SK-MEL-5 (cell line): ENCODE measurements around the gene SLC9A3. TPM values are rescaled to one million over a fixed set of nuclear protein-coding genes. Genes with fewer than 3 reads are reported as not detected.

Source experiments
- DNase-seq: peaks from one replicate; pipeline ENCODE4 v3.0.0-alpha.2; 2016; ENCODE audit warnings: low read depth, low spot score
- in situ Hi-C: cut with HindIII; loops from 2 replicates; pipeline ENCODE4 v1.10.0; 2016; ENCODE audit warnings: low sequenced_read_pairs, high pct_unique_total_duplicates, low pct_unique_long_range_greater_than_20kb
- total RNA-seq: library from RNA; depleted of rRNA; stranded (reverse); fragments of >200 nt; shearing (Covaris generic); gene quantifications from 2 replicates; pipeline ENCODE4 v1.2.3, GENCODE V29; 2014

SLC9A3 gene
- total RNA-seq, 1 experiment from 2014 or later, result 3.3 TPM

DNA sequence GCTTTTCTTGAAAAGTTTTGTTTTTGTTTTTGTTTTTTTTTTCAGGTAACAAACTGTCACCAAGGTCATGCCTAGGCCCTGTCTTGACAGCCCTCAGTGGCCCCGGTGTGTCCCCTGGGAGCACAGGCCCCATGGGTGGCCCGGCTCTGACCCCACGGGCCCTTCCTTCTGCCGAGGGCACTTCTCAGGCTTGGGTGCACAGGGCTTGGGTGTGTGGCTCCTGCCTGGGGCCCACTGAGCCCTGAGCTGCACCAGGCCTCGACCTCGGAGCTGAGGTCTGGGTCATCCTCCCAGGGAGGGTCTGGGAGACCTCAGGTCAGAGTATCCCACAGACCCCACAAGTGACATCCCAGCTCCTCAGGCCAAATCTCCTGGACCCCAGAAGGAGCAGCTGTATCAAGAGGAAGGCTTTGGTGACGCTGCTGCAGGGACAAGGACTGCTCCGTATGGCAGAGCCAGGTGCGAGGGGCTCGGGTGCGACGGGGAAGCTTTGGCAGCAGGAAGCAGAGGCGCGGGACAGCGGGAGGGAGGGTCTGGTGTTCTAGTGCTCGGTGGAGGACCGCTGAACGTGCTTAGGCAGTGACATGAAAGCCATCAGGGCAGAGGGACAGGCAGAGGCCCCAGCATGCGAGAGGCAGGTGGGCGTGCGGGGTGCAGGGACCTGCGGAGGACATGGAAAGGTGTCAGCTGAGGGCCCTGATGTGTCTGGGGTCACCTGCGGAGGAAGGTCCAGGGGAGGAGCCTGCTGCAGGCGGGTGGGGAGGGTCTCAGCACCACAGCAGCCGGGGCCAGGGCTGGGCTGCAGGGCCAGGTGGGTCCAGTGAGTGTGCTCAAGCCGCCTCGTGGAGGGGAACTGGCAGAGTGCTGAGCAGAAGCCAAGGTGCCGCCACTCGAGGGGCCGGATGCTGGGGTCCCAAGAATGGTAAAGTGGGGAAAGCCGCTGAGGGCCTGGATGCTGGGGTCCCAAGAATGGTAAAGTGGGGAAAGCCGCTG lies 18.4 kb upstream of the SLC9A3 start:
- in situ Hi-C loops, result no loop called here
- DNase-seq, result no peak

DNA sequence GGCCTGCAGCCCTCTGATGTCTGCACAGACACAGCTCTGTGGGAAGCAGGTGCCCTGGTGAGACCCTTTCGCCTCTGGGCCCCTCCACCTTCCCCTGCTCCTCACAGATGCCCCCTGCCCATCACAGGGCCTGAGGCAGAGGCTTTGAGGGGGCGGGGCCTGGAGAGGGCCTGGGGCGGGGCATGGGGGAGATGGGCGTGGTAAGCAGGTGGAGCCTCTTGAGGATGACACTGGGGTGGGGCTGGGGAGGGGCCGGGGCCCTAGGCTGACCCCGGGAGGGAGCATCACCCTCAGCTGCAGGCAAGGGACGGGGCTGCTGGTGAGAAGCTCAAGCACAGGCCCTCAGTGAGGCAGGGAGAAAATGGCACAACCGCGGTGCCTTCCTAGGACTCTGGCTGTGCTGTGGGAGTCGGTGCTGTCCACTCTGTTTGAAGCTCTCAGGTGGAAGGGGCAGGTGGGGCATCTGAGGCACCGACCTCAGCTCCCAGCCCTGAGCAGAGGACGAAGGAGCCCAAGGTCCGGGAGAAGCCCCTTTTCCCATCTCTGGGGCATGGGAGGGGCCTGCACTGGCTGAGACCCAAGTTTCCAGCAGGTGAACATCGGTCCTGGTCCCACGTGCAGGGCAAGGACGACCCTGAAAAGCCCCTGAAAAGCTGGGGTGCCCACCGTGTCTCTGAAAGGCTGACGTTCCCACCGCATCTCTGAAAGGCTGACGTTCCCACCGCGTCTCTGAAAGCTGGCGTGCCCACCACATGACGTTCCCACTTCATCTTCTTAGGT lies 17.5 kb upstream of the SLC9A3 start:
- DNase-seq, result no peak
- in situ Hi-C loops, result no loop called here

- in situ Hi-C loops, result no loop called here
- no peak for DNase-seq
Measured at GRCh38 chr5:540906-541538, 16.8 kb upstream of the SLC9A3 start.

DNA sequence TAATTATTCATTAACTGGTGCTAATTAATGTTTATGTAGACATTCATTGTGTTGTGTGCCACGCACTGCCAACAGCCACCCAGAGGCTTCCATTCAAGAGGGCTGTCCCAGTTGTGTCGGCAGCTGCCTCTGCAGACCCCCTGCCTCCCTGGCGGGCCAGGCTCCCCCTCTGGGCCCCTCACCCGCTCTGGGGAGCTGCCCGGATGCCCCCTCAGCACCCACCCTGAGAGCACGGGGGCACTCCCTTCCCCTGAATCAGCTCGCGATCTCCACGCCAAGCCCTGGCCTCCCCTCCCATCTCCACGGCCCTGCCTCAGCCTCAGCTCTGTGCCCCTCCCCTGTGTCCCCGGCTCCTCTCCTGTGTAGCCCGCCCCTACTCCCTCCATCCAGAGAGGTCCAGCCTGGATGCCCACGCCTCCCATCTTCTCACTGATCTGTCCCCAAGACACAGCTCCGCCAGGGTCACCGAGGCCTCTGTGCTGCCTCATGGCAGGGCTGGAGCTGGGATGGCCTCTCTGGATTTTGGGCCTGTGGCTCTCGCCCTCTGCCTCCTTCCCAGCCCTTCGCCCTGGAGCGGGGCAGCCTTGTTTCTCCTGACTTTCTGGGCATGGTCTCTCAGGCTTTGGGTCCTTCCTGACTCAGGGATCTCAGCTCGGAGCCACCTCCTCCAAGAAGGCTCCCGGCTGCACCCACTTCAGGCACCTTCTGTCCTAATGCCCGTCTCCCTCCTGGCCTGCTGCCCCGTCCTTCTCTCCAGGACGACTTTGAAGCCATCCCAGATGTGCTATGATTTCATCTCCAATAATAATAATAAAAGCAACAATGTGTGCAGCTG lies 16.0 kb upstream of the SLC9A3 start:
- in situ Hi-C loops, result no loop called here
- no peak for DNase-seq

DNA sequence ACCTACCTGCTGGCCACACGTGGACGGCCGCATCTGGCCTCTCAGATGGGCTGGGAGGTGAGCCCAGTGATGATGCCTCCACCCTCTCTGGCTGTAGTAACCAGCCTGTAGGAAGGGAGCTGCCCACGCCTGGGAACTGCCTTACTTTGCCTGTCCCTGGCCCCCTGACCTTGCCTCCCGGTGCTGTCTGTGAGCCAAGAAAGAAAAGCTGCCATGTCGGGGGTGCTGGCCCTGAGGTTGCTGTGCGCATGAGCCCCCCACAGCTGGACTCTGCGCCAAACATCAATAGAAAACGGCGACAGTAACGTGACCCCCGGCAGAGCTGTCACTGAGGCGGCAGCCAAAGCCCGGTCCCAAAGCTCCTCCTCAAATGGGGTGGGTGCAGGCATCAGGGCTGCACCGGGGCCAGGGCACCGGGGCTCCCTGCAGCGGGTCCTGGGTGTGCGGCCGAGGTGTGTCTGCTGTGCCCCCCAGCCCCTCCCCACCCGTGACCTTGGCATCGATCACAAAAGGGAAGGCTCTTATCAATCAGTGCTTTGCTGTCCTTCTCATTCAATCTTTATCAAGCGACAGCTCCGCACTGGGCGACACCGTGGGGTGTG lies 15.3 kb upstream of the SLC9A3 start:
- in situ Hi-C loops, result no loop called here
- no peak for DNase-seq

DNA sequence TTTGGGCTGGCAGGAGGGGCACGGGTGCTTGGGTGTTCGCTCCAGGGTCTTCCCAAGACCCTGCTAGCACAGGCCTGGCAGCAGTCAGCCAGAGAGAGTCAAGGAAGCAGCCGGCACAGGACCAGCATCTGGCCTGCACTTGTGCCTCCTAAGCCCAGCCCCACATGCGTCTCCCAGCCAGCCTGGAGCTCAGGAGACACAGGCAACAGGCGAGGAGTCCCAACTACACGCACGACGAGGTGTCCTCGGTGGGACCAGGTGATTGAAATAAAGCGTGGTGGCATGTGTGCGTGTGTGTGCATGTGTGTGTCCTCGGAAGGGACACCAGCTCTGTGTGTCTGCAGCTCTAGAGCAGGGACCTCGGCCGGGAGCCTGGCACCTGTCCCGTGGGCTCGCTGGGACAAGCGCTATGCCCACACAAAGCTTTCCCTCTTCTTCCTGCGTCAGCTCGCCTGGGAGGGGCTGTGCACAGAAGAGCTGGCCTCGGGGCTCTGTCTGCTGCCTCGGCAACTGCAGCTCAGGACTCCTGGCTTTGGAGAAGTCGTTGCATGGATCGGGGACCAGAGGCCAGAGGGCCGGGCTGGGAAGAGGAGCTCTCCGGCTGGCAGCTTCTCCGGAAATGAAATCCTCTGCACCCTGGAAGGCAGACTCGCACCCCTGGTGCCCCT lies 14.7 kb upstream of the SLC9A3 start:
- no peak for DNase-seq
- in situ Hi-C loops, result no loop called here

- DNase-seq, result no peak
- in situ Hi-C loops, result no loop called here
Measured at GRCh38 chr5:538271-538771, 14.1 kb upstream of the SLC9A3 start.

DNA sequence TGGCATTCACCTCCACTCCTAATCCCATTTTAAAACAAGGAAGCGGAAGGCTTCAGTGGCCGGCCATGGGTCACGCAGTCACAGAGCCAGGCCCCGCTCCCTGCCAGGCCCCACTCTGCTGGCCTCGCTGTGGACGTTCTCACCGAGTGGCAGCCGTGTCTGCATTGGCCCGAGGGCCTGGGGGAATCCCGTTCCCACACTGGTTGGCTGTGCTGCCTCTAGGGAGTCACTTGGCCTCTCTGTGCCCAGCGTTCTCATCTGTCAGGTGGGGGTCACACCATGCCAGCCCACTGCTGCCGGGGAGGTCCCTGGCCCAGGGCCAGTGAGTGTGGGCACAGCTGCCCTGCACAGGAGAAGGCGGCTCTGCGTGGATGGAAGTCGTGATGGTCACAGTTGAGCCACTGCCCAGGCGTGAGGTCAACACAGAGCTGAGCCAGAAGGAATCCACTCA lies 13.4 kb upstream of the SLC9A3 start:
- no peak for DNase-seq
- in situ Hi-C loops, result no loop called here

DNA sequence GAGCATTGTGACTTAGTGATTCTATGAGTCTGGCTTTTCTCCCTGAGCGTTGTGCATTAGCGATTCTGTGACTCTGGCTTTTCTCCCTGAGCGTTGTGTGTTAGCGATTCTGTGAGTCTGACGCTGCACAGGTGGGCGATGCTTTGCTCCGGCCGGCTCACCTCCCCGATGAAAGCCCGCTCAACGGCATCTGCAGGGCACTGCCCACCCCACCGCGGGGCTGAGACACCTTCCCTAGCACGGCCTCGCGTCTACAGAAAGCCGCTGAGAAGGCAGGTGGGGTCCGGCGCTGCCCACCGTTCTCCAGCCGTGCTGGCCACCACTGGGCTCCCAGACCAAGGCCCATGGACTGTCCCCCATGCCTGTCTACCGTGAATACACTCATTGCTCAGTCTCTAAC lies 12.8 kb upstream of the SLC9A3 start:
- in situ Hi-C loops, result no loop called here
- no peak for DNase-seq

DNA sequence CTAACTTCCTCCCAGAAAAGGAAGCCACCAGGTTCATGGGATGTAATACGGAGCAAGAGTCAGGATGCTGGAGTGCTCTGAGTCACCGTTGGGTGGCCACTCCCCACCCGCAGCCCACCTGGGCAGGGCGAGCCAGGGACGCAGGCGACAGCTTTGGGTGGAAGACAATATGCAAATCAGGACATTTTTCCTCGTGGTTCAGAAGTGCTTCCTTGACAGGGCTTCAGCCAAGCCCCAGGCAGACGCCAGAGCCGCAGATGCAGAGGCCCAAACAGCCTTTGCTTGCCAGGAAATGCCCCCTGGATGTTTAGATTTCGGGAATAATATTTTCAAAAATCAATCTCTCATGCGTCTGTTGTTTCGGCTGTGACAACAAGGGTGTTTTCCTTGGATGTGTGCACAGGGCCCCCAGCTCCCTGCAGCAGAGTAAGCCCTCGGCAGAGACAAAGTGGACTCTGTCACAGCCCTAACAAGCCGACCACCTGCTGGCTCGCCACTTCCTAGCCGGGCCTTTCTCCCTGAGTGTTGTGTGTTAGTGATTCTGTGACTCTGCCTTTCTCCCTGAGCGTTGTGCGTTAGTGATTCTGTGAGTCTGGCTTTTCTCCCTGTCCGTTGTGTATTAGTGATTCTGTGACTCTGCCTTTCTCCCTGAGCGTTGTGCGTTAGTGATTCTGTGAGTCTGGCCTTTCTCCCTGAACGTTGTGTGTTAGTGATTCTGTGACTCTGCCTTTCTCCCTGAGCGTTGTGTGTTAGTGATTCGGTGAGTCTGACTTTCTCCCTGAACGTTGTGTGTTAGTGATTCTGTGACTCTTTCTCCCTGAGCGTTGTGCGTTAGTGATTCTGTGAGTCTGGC lies 11.8 kb upstream of the SLC9A3 start:
- in situ Hi-C loops, result no loop called here
- no peak for DNase-seq

- in situ Hi-C loops, result no loop called here
- DNase-seq, result no peak
Measured at GRCh38 chr5:534743-535671, 10.8 kb upstream of the SLC9A3 start.

DNA sequence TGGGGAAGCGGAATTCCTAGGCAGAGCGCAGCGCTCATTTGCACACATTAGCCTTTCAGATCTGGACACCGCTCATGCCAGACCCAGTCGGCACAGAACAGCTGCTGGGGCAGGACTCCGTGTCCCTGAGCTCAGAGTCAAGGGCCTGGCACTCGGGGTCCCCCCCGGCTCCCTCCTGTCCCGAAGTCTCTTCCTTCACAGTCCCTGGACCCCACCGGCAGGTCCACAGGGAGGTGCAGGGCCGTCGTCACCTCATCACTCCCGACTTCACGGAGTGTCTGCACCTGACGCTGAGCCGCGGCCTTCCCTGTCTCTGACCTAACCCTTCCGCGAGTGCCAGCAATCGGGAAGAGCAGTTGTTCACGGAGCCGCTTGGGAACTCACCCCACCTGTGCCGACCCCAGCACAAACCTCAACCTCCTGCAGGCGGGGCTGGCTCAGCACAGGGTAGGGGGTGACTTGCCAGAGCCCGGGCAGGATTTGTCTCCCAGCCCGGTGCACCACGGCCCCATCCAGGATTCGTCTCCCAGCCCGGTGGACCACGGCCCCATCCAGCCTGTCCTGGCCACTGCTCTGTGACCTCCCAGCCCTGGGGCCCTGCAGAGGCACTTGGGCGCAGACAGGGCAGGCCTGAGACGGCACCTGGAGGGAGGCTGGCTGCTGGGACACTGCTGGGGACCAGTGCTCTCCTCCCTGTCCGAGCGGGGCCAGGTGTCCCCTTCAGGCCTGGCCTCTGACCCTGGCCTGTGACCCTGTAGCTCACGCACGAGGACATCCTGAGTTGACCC lies 9.9 kb upstream of the SLC9A3 start:
- DNase-seq, result no peak
- in situ Hi-C loops, result no loop called here

- DNase-seq, result no peak
- in situ Hi-C loops, result no loop called here
Measured at GRCh38 chr5:533243-533954, 9.2 kb upstream of the SLC9A3 start.
